Astrocyte (in vitro differentiated cells and primary cell): ENCODE results near the gene FAM222B. TPM values are rescaled to one million over a fixed set of nuclear protein-coding genes. Genes with fewer than 3 reads are reported as not detected.
A peak's percentile ranks its signal among the peaks of the same experiment; 100 is the strongest.

Experiments
- DNase-seq: peaks from one replicate; pipeline ENCODE4 v3.0.0-alpha.2; 2010; ENCODE audit warnings: low read depth
- FAIRE-seq: peaks from 2 replicates; lab custom pipeline; 2011; peaks lifted over from hg19 to GRCh38; lab: Jason Lieb, UNC
- H2AFZ ChIP-seq: 2 replicates; pipeline ENCODE4 v1.6.0; 2012; ENCODE audit warnings: low read depth, low read length, inconsistent platforms
- H3K27ac ChIP-seq: 2 replicates; pipeline ENCODE4 v1.5.1; 2011; ENCODE audit warnings: low read depth, low read length, inconsistent platforms
- H3K27me3 ChIP-seq: 2 replicates; pipeline ENCODE4 v1.6.0; 2011; ENCODE audit warnings: low read length, inconsistent platforms; ENCODE audit not compliant: insufficient read depth
- H3K36me3 ChIP-seq: 2 replicates; pipeline ENCODE4 v1.5.1; 2011; ENCODE audit warnings: low read length, inconsistent platforms; ENCODE audit not compliant: insufficient read depth
- H3K4me1 ChIP-seq: 2 replicates; pipeline ENCODE4 v1.5.1; 2011; ENCODE audit warnings: low read length, inconsistent platforms; ENCODE audit not compliant: insufficient read depth
- H3K4me2 ChIP-seq: 2 replicates; pipeline ENCODE4 v1.6.0; 2012; ENCODE audit warnings: low read length, inconsistent platforms
- H3K4me3 ChIP-seq: 2 replicates; pipeline ENCODE4 v1.5.1; 2011; ENCODE audit warnings: low read depth, mild to moderate bottlenecking, low read length, inconsistent platforms; ENCODE audit not compliant: insufficient read depth
- H3K79me2 ChIP-seq: 2 replicates; pipeline ENCODE4 v1.6.0; 2012; ENCODE audit warnings: mild to moderate bottlenecking, low read length, inconsistent platforms; ENCODE audit not compliant: insufficient read depth
- H3K9ac ChIP-seq: 2 replicates; pipeline ENCODE4 v1.6.0; 2012; ENCODE audit warnings: mild to moderate bottlenecking, low read length, inconsistent platforms
- H3K9me3 ChIP-seq: 2 replicates; pipeline ENCODE4 v1.5.1; 2012; ENCODE audit warnings: low read depth, mild to moderate bottlenecking, low read length, inconsistent platforms; ENCODE audit not compliant: insufficient read depth
- H4K20me1 ChIP-seq: 2 replicates; pipeline ENCODE4 v1.6.0; 2012; ENCODE audit warnings: low read length, inconsistent platforms; ENCODE audit not compliant: insufficient read depth
- H3K27ac Mint-ChIP-seq: one replicate; pipeline ENCODE4 v1.8.0; 2021; ENCODE audit warnings: mild to moderate bottlenecking, mixed read lengths; ENCODE audit not compliant: unreplicated experiment
- H3K27me3 Mint-ChIP-seq: one replicate; pipeline ENCODE4 v1.8.0; 2021; ENCODE audit warnings: low read depth, mixed read lengths; ENCODE audit not compliant: unreplicated experiment
- H3K36me3 Mint-ChIP-seq: one replicate; pipeline ENCODE4 v1.8.0; 2021; ENCODE audit warnings: low read depth, mixed read lengths; ENCODE audit not compliant: unreplicated experiment
- H3K4me1 Mint-ChIP-seq: one replicate; pipeline ENCODE4 v1.8.0; 2021; ENCODE audit warnings: low read depth, mixed read lengths; ENCODE audit not compliant: unreplicated experiment
- H3K4me3 Mint-ChIP-seq: one replicate; pipeline ENCODE4 v1.8.0; 2021; ENCODE audit warnings: mild to moderate bottlenecking, moderate library complexity, mixed read lengths; ENCODE audit not compliant: unreplicated experiment
- H3K9me3 Mint-ChIP-seq: one replicate; pipeline ENCODE4 v1.8.0; 2021; ENCODE audit warnings: mild to moderate bottlenecking, mixed read lengths; ENCODE audit not compliant: unreplicated experiment
- EZH2 ChIP-seq: IDR thresholded peaks from 2 replicates; pipeline ENCODE4 v1.6.1; 2012; ENCODE audit warnings: mild to moderate bottlenecking, low read length, inconsistent platforms; ENCODE audit not compliant: insufficient read depth
- total RNA-seq: library from RNA; stranded (reverse); gene quantifications from 2 replicates; pipeline ENCODE4 v1.2.1, GENCODE V29; 2021
- TF ChIP-seq, protein P1 (sequence below): IDR thresholded peaks from 2 replicates; pipeline ENCODE4 v1.5.1; 2011; ENCODE audit warnings: low read depth, mild to moderate bottlenecking, inconsistent platforms, low read length, moderate library complexity; ENCODE audit not compliant: insufficient read depth

The FAM222B gene
- total RNA-seq, 1 donor from 2014 or later, result 53.0 TPM

- TF ChIP-seq, protein P1, sequence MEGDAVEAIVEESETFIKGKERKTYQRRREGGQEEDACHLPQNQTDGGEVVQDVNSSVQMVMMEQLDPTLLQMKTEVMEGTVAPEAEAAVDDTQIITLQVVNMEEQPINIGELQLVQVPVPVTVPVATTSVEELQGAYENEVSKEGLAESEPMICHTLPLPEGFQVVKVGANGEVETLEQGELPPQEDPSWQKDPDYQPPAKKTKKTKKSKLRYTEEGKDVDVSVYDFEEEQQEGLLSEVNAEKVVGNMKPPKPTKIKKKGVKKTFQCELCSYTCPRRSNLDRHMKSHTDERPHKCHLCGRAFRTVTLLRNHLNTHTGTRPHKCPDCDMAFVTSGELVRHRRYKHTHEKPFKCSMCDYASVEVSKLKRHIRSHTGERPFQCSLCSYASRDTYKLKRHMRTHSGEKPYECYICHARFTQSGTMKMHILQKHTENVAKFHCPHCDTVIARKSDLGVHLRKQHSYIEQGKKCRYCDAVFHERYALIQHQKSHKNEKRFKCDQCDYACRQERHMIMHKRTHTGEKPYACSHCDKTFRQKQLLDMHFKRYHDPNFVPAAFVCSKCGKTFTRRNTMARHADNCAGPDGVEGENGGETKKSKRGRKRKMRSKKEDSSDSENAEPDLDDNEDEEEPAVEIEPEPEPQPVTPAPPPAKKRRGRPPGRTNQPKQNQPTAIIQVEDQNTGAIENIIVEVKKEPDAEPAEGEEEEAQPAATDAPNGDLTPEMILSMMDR, result no peak
- no peak for TF ChIP-seq EZH2
- no peaks in the 10 kb centered on the region for H3K27me3 Mint-ChIP-seq
- H3K27me3 ChIP-seq, result no peaks in the 10 kb centered on the region
- peak overlapping the region; percentile 92 for H3K4me2 ChIP-seq
- no peak overlapping the region for H2AFZ ChIP-seq
- H3K4me1 ChIP-seq, result peaks cover 5% of the 10 kb centered on the region
- H3K79me2 ChIP-seq, result peaks cover 17% of the 10 kb centered on the region
- no peaks in the 10 kb centered on the region for H3K9me3 Mint-ChIP-seq
- H3K27ac ChIP-seq, result no peak overlapping the region
- no peaks in the 10 kb centered on the region for H4K20me1 ChIP-seq
- peaks cover 14% of the 10 kb centered on the region for H3K36me3 ChIP-seq
- FAIRE-seq (no peak), DNase-seq (no peak)
- H3K4me1 Mint-ChIP-seq, result no peaks in the 10 kb centered on the region
- peaks cover 20% of the 10 kb centered on the region for H3K36me3 Mint-ChIP-seq
- no peak overlapping the region for H3K9ac ChIP-seq
- H3K27ac Mint-ChIP-seq, result no peak overlapping the region
- H3K4me3 Mint-ChIP-seq, result peak overlapping the region; percentile 95
- H3K9me3 ChIP-seq, result no peaks in the 10 kb centered on the region
- H3K4me3 ChIP-seq, result peak overlapping the region; percentile 89
These were observed 13.5 kb upstream of the FAM222B start for GRCh38 chr17:28856028-28856574.

- Mint-ChIP-seq H3K36me3 (peaks cover 15% of the 10 kb centered on the region), H3K27ac (peak overlapping the region; percentile 91), H3K4me1 (no peaks in the 10 kb centered on the region), H3K4me3 (peak overlapping the region; percentile 95), H3K9me3 (no peaks in the 10 kb centered on the region), H3K27me3 (no peaks in the 10 kb centered on the region)
- Histone ChIP-seq H3K9me3 (no peaks in the 10 kb centered on the region), H3K27me3 (no peaks in the 10 kb centered on the region), H3K27ac (peak overlapping the region; percentile 68), H3K79me2 (peaks cover 17% of the 10 kb centered on the region), H3K9ac (peak overlapping the region; percentile 93), H4K20me1 (no peaks in the 10 kb centered on the region), H3K4me1 (peaks cover 5% of the 10 kb centered on the region), H3K4me3 (peak overlapping the region; percentile 89), H3K36me3 (peaks cover 10% of the 10 kb centered on the region), H2AFZ (peak overlapping the region; percentile 98), H3K4me2 (peak overlapping the region; percentile 92)
- TF ChIP-seq, protein P1, result no peak
- TF ChIP-seq EZH2, result no peak
- DNase-seq (no peak), FAIRE-seq (no peak)
These were observed 12.7 kb upstream of the FAM222B start for GRCh38 chr17:28855336-28855679.
